GM12878 (cell line): ENCODE results near the gene TCF15. TPM values are rescaled to one million over a fixed set of nuclear protein-coding genes. Genes with fewer than 3 reads are reported as not detected.

Experiments
- ATAC-seq: fragments of 200-7000 bp; cut with Tn5 transposase; 3 replicates; pipeline ENCODE4 v1.9.1; 2020; ENCODE audit warnings: mild to moderate bottlenecking, moderate library complexity
- BruUV-seq: library from RNA; stranded (reverse); fragments of 400-500 nt; replicated peaks from 2 replicates; lab custom pipeline; 2021; lab: Mats Ljungman, UMichigan
- CTCF ChIA-PET: fragments of 300-600 bp; sonication (Branson Sonifier 250); formaldehyde crosslinking; extraction: SDS; loops from one replicate; lab custom pipeline; 2021; ENCODE audit warnings: inconsistent platforms; lab: Yijun Ruan, JAX
- POLR2A ChIA-PET: fragments of 350-600 bp; formaldehyde crosslinking; extraction: SDS; loops from one replicate; lab custom pipeline; 2021; ENCODE audit warnings: inconsistent platforms; lab: Charles Lee
- RAD21 ChIA-PET: fragments of 300-600 bp; sonication (Branson Sonifier 250); formaldehyde crosslinking; loops from one replicate; lab custom pipeline; 2023; ENCODE audit warnings: antibody characterized with exemption; ENCODE audit not compliant: unreplicated experiment; lab: Charles Lee
- SMC1A ChIA-PET: fragments of 300-600 bp; sonication (Branson Sonifier 250); formaldehyde crosslinking; loops from one replicate; lab custom pipeline; 2023; ENCODE audit not compliant: unreplicated experiment, uncharacterized antibody; lab: Charles Lee
- DNase-seq: peaks from one replicate; pipeline ENCODE4 v3.0.0-alpha.2; 2011; ENCODE audit warnings: low read depth, low spot score
- FAIRE-seq: peaks from 3 replicates; lab custom pipeline; 2011; peaks lifted over from hg19 to GRCh38; lab: Jason Lieb, UNC
- H2AFZ ChIP-seq: 2 replicates; pipeline ENCODE4 v1.6.0; 2011; ENCODE audit warnings: low read depth, low read length, control low read depth; ENCODE audit not compliant: control insufficient read depth
- H3K27ac ChIP-seq: 2 replicates; pipeline ENCODE4 v1.5.1; 2011; ENCODE audit warnings: control low read depth; ENCODE audit not compliant: control insufficient read depth, insufficient read depth
- H3K27me3 ChIP-seq, 2 experiments: replicated peaks in 1 of 2; 2 replicates each; pipeline versions ENCODE4 v1.6.0 to v1.6.1; 2011; ENCODE audit warnings: low read length in 1 of 2; ENCODE audit not compliant: control insufficient read depth in 2 of 2, insufficient read depth in 2 of 2
- H3K36me3 ChIP-seq, 2 experiments: 2 replicates each; pipeline ENCODE4 v1.5.1; 2011; ENCODE audit warnings: low read length in 1 of 2; ENCODE audit not compliant: control insufficient read depth in 2 of 2, insufficient read depth in 2 of 2
- H3K4me1 ChIP-seq: 2 replicates; pipeline ENCODE4 v1.6.1; 2011; ENCODE audit warnings: mild to moderate bottlenecking, low read length, moderate library complexity, mixed read lengths; ENCODE audit not compliant: control insufficient read depth, insufficient read depth
- H3K4me2 ChIP-seq: 2 replicates; pipeline ENCODE4 v1.6.0; 2011; ENCODE audit warnings: control low read depth; ENCODE audit not compliant: control insufficient read depth, insufficient read depth
- H3K4me3 ChIP-seq: fragments of 200-600 bp; sonication (generic); 2 replicates; pipeline ENCODE4 v1.5.1; 2016
- H3K79me2 ChIP-seq: 2 replicates; pipeline ENCODE4 v1.6.0; 2011; ENCODE audit warnings: low read length; ENCODE audit not compliant: control insufficient read depth, insufficient read depth
- H3K9ac ChIP-seq: 2 replicates; pipeline ENCODE4 v1.8.0; 2011; ENCODE audit warnings: low read length, control low read depth, mixed read lengths; ENCODE audit not compliant: control insufficient read depth, insufficient read depth
- H3K9me3 ChIP-seq: replicated peaks from 3 replicates; pipeline ENCODE4 v1.5.1; 2011; ENCODE audit warnings: mild to moderate bottlenecking, low read length; ENCODE audit not compliant: control insufficient read depth, insufficient read depth
- H4K20me1 ChIP-seq: 2 replicates; pipeline ENCODE4 v1.6.0; 2011; ENCODE audit not compliant: control insufficient read depth, insufficient read depth
- ATF2 ChIP-seq: IDR thresholded peaks from 2 replicates; pipeline ENCODE4 v1.6.1; 2012; ENCODE audit warnings: low read length, inconsistent platforms
- E2F4 ChIP-seq: IDR thresholded peaks from 2 replicates; pipeline ENCODE4 v1.6.1; 2012; ENCODE audit warnings: low read depth, low read length, improper control_type of control experiment
- KLF5 ChIP-seq: fragments of 450-650 bp; IDR thresholded peaks from 2 replicates; pipeline ENCODE4 v1.6.1; 2014; ENCODE audit warnings: mild to moderate bottlenecking; ENCODE audit not compliant: partially characterized antibody
- RBBP5 ChIP-seq: fragments of 200-600 bp; sonication (generic); conservative IDR thresholded peaks from 2 replicates; pipeline ENCODE4 v1.6.1; 2016
- SMARCA5 ChIP-seq: fragments of 450-650 bp; IDR thresholded peaks from 2 replicates; pipeline ENCODE4 v1.6.1; 2017; ENCODE audit warnings: mild to moderate bottlenecking
- WGBS: methylation state at CpG from one replicate; pipeline ENCODE4 v1.1.6; 2016; ENCODE audit warnings: low lambda C conversion rate; ENCODE audit not compliant: insufficient replicate concordance, insufficient coverage; ENCODE audit errors: missing lambda C conversion rate; 5-methylcytosine and 5-hydroxymethylcytosine counted together
- in situ Hi-C: fragments of 300-500 bp; cut with MboI; formaldehyde crosslinking; loops from 9 replicates; pipeline ENCODE4 v1.14.3; 2018; ENCODE audit warnings: mixed read lengths
- intact Hi-C: fragments of 100-400 bp; cut with micrococcal nuclease; formaldehyde crosslinking; loops from one replicate; pipeline ENCODE4 v1.14.2; 2022; ENCODE audit not compliant: unreplicated experiment
- polyA plus RNA-seq, 11 experiments: library from polyadenylated mRNA; depleted of rRNA in 4 of 11; unstranded in 6 of 11; stranded (reverse) in 5 of 11; fragments of >200 nt; fragmentation: Nextera tagmentation in 4 of 11; fragmentation: Illumina TruSeq in 1 of 11; extraction: Ambion mirVana in 4 of 11; extraction: Trizol in 1 of 11; gene quantifications; 1 replicate in 1 of 11; 2 replicates in 10 of 11; pipeline versions ENCODE4 v1.2.1 to v1.2.3, GENCODE V29; 2011 to 2016; ENCODE audit warnings: inconsistent platforms in 2 of 11, missing spikeins in 2 of 11, low read depth in 1 of 11
- total RNA-seq, 4 experiments: library from RNA; depleted of rRNA in 3 of 4; stranded (reverse); fragments of >200 nt in 3 of 4; fragmentation: Illumina TruSeq in 1 of 4; extraction: Trizol in 1 of 4; gene quantifications; 2 replicates each; pipeline versions ENCODE4 v1.2.1 to v1.2.3, GENCODE V29; 2013 to 2021
- TF ChIP-seq, protein P1 (sequence below), 3 experiments: IDR thresholded peaks in 2 of 3; conservative IDR thresholded peaks in 1 of 3; 2 replicates each; pipeline ENCODE4 v1.5.1; 2011; ENCODE audit warnings: low read depth in 3 of 3, low read length in 3 of 3, mild to moderate bottlenecking in 3 of 3, control low read depth in 2 of 3, moderate library complexity in 2 of 3, inconsistent platforms in 1 of 3, mixed read lengths in 1 of 3; ENCODE audit not compliant: control insufficient read depth in 2 of 3, insufficient read depth in 1 of 3; ENCODE audit errors: extremely low read depth in 1 of 3

Gene TCF15
- total and polyA plus RNA-seq, 10 of the 15 experiments (the other 5 are each of a cell fraction or from before 2014, with no cell fraction given), result 0.08 TPM; not detected in 9

- Histone ChIP-seq H3K27me3 (no peaks in the 10 kb centered on the region; a peak in 1 of 4 replicates), H3K4me1 (no peaks in the 10 kb centered on the region), H3K9me3 (no peaks in the 10 kb centered on the region), H2AFZ (no peak overlapping the region), H3K27ac (no peak overlapping the region), H3K9ac (no peak overlapping the region), H3K4me3 (no peak overlapping the region), H3K79me2 (no peaks in the 10 kb centered on the region), H3K36me3 (no peaks in the 10 kb centered on the region), H4K20me1 (no peaks in the 10 kb centered on the region), H3K4me2 (no peak overlapping the region)
- no peak for TF ChIP-seq KLF5
- TF ChIP-seq ATF2, result no peak
- TF ChIP-seq SMARCA5, result no peak
- no peak for TF ChIP-seq RBBP5
- TF ChIP-seq, protein P1, sequence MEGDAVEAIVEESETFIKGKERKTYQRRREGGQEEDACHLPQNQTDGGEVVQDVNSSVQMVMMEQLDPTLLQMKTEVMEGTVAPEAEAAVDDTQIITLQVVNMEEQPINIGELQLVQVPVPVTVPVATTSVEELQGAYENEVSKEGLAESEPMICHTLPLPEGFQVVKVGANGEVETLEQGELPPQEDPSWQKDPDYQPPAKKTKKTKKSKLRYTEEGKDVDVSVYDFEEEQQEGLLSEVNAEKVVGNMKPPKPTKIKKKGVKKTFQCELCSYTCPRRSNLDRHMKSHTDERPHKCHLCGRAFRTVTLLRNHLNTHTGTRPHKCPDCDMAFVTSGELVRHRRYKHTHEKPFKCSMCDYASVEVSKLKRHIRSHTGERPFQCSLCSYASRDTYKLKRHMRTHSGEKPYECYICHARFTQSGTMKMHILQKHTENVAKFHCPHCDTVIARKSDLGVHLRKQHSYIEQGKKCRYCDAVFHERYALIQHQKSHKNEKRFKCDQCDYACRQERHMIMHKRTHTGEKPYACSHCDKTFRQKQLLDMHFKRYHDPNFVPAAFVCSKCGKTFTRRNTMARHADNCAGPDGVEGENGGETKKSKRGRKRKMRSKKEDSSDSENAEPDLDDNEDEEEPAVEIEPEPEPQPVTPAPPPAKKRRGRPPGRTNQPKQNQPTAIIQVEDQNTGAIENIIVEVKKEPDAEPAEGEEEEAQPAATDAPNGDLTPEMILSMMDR (IDR thresholded peaks at IDR 0.05 in 2 of 3, conservative IDR thresholded peaks at IDR 0.05 in 1 of 3; ENCODE audit: control insufficient read depth in 2 of 3, extremely low read depth in 1 of 3, insufficient read depth in 1 of 3, low read depth in 3 of 3, low read length in 3 of 3), result peak in 1 of 3 experiments; percentile 25; a peak in 1 of 6 replicates
- no peak for TF ChIP-seq E2F4
- FAIRE-seq (no peak), DNase-seq (no peak), ATAC-seq (peak; percentile 40; the same call in 1 of the 3 replicates)
- 11% methylated on average over 2 of the region's 2 CpGs for WGBS
- intact Hi-C loops, result loop anchor here (1.0 kb wide), 3 partner anchors 85 to 179 kb away; no protein-coding TSS in a partner anchor
- ChIA-PET SMC1A (interaction anchor here (0.7 to 5.1 kb wide), 12 partner anchors 8 to 178 kb away, joined by 3 to 75 read pairs (median 4); no protein-coding TSS in a partner anchor), POLR2A (no interaction called here), RAD21 (interaction anchor here (0.6 to 2.3 kb wide), 9 partner anchors 17 to 206 kb away, joined by 3 to 29 read pairs (median 3); partner anchors contain the start of gene CSNK2A1), CTCF (interaction anchor here (0.6 to 6.5 kb wide), 12 partner anchors 11 to 206 kb away, joined by 3 to 190 read pairs (median 5); partner anchors contain the start of gene CSNK2A1)
- in situ Hi-C loops, result loop anchor here (5.0 kb wide), 2 partner anchors 87 to 182 kb away; no protein-coding TSS in a partner anchor
- BruUV-seq, result no TSS peak
Measured at GRCh38 chr20:560680-561079, 49.4 kb downstream of the TCF15 start.
